ENCODE data around the gene PRDX3. TPM values are rescaled to one million over a fixed set of nuclear protein-coding genes. Genes with fewer than 3 reads are reported as not detected.
A peak's percentile ranks its signal among the peaks of the same experiment; 100 is the strongest.

The PRDX3 gene
- total RNA-seq, 2 donors from 2014 or later = 168 to 250 TPM

GRCh38 chr10:119215371-119215770, 36.8 kb upstream of the PRDX3 start:
- H3K9me3 ChIP-seq = no peaks in the 10 kb centered on the region
- DNase-seq (ENCODE audit: low spot score) = no peak
- no peaks in the 10 kb centered on the region for H3K36me3 ChIP-seq
- H3K4me1 ChIP-seq = peaks cover 0 to 81% of the 10 kb centered on the region in 2 donors
- no peak for TF ChIP-seq CTCF (IDR thresholded peaks at IDR 0.05)
- H3K27me3 ChIP-seq = no peaks in the 10 kb centered on the region
- H3K27ac ChIP-seq = no peak overlapping the region
- H3K4me3 ChIP-seq = no peak overlapping the region

GRCh38 chr10:119211625-119212441, 33.2 kb upstream of the PRDX3 start:
- Histone ChIP-seq H3K36me3 (no peaks in the 10 kb centered on the region), H3K4me3 (peak overlapping the region in 1 of 2 donors; percentile 15), H3K4me1 (peaks cover 0 to 63% of the 10 kb centered on the region in 2 donors), H3K27me3 (no peaks in the 10 kb centered on the region), H3K9me3 (no peaks in the 10 kb centered on the region), H3K27ac (peak overlapping the region; percentile 98)
- DNase-seq (ENCODE audit: low spot score) = no peak
- no peak for TF ChIP-seq CTCF (IDR thresholded peaks at IDR 0.05)

- Histone ChIP-seq H3K27me3 (no peaks in the 10 kb centered on the region), H3K9me3 (no peaks in the 10 kb centered on the region), H3K4me3 (no peak overlapping the region), H3K4me1 (peaks cover 0 to 63% of the 10 kb centered on the region in 2 donors), H3K36me3 (no peaks in the 10 kb centered on the region), H3K27ac (peak overlapping the region; percentile 98)
- no peak for TF ChIP-seq CTCF (IDR thresholded peaks at IDR 0.05)
- no peak for DNase-seq (ENCODE audit: low spot score)
Observed at GRCh38 chr10:119211176-119211575, 32.6 kb upstream of the PRDX3 start.

DNA sequence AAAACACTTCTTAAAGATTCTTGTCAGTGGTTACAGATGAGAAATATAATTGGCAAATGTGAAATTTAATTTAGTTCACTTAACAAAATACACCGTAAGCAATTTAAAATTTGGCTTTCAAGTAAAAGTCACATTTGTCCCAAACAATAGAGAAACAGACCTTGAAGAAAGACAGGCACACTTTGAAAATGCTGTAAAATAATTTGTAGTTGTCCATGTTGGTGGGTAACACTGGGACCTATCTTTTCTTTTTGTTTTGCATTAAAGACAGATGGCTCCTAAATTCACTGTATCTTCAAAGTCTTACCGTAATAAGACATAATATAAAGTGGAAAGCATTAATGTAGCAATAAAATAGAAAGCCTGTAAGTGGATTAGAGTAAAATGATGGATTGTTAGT, 32.0 kb upstream of the PRDX3 start:
- Histone ChIP-seq H3K27me3 (no peaks in the 10 kb centered on the region), H3K9me3 (no peaks in the 10 kb centered on the region), H3K4me1 (peaks cover 0 to 66% of the 10 kb centered on the region in 2 donors), H3K36me3 (no peaks in the 10 kb centered on the region), H3K4me3 (no peak overlapping the region), H3K27ac (peak overlapping the region; percentile 98)
- no peak for TF ChIP-seq CTCF (IDR thresholded peaks at IDR 0.05)
- DNase-seq (ENCODE audit: low spot score) = no peak

GRCh38 chr10:119209736-119210355, 31.2 kb upstream of the PRDX3 start:
- no peaks in the 10 kb centered on the region for H3K9me3 ChIP-seq

More at GRCh38 chr10:119209736-119210355, 31.2 kb upstream of the PRDX3 start:
- H3K27me3 ChIP-seq = no peaks in the 10 kb centered on the region
- no peaks in the 10 kb centered on the region for H3K36me3 ChIP-seq
- H3K4me1 ChIP-seq = peaks cover 0 to 63% of the 10 kb centered on the region in 2 donors
- peak overlapping the region; percentile 98 for H3K27ac ChIP-seq
- peak in 1 of 2 donors; percentile 36 for TF ChIP-seq CTCF (IDR thresholded peaks at IDR 0.05)
- no peak for DNase-seq (ENCODE audit: low spot score)
- peak overlapping the region; percentile 91 to 97 for H3K4me3 ChIP-seq
